Central memory CD8-positive, alpha-beta T cell (primary cell): ENCODE results near the gene ATG14.
"Not testable (repeated sequence)": the region's sequence is repeated elsewhere in the genome, so short reads cannot be mapped to it uniquely, and the experiment has no call there.

ENCODE experiments used
- ATAC-seq: fragments of 150-1000 bp; cut with Tn5 transposase; replicated peaks from 2 replicates; pipeline ENCODE4 v1.10.0; 2022; ENCODE audit warnings: mild to moderate bottlenecking, moderate FRiP score, moderate number of reproducible peaks; ENCODE audit not compliant: poor library complexity, severe bottlenecking; ENCODE audit errors: extremely low read depth
- DNase-seq, 2 donors: peaks; one replicate each; pipeline ENCODE4 v3.0.0; 2021; ENCODE audit warnings: low spot score in 2 of 2
- H3K27ac Mint-ChIP-seq: one replicate; pipeline ENCODE4 v1.8.0; 2022; ENCODE audit warnings: low read depth, mild to moderate bottlenecking, moderate library complexity, mixed read lengths
- H3K27me3 Mint-ChIP-seq: one replicate; pipeline ENCODE4 v1.8.0; 2022; ENCODE audit warnings: mixed read lengths
- H3K36me3 Mint-ChIP-seq: one replicate; pipeline ENCODE4 v1.8.0; 2022; ENCODE audit warnings: mild to moderate bottlenecking, moderate library complexity, mixed read lengths; ENCODE audit not compliant: insufficient read depth
- H3K4me1 Mint-ChIP-seq: one replicate; pipeline ENCODE4 v1.8.0; 2022; ENCODE audit warnings: mixed read lengths
- H3K4me3 Mint-ChIP-seq: one replicate; pipeline ENCODE4 v1.8.0; 2022; ENCODE audit warnings: mild to moderate bottlenecking, moderate library complexity, mixed read lengths
- H3K9me3 Mint-ChIP-seq: one replicate; pipeline ENCODE4 v1.8.0; 2022; ENCODE audit warnings: mixed read lengths

ATG14 gene

GRCh38 chr14:55353686-55354467 is 57.8 kb downstream of the ATG14 start:
- Mint-ChIP-seq H3K9me3 (no peaks in the 10 kb centered on the region), H3K4me3 (peak overlapping the region; percentile 4), H3K27ac (peak overlapping the region; percentile 74), H3K36me3 (peaks cover 4% of the 10 kb centered on the region), H3K4me1 (peaks cover 20% of the 10 kb centered on the region), H3K27me3 (no peaks in the 10 kb centered on the region)
- peak; percentile 47 for ATAC-seq
- DNase-seq: no peak

- H3K36me3 Mint-ChIP-seq: peaks cover 4% of the 10 kb centered on the region
- H3K4me1 Mint-ChIP-seq: peaks cover 34% of the 10 kb centered on the region
- no peak for ATAC-seq
- no peaks in the 10 kb centered on the region for H3K27me3 Mint-ChIP-seq
- H3K27ac Mint-ChIP-seq: no peak overlapping the region
- no peak for DNase-seq
- H3K9me3 Mint-ChIP-seq: no peaks in the 10 kb centered on the region
- no peak overlapping the region for H3K4me3 Mint-ChIP-seq
Measured at GRCh38 chr14:55352201-55352600, 59.4 kb downstream of the ATG14 start.

GRCh38 chr14:55351111-55351510 is 60.5 kb downstream of the ATG14 start:
- H3K27me3 Mint-ChIP-seq: no peaks in the 10 kb centered on the region

DNA sequence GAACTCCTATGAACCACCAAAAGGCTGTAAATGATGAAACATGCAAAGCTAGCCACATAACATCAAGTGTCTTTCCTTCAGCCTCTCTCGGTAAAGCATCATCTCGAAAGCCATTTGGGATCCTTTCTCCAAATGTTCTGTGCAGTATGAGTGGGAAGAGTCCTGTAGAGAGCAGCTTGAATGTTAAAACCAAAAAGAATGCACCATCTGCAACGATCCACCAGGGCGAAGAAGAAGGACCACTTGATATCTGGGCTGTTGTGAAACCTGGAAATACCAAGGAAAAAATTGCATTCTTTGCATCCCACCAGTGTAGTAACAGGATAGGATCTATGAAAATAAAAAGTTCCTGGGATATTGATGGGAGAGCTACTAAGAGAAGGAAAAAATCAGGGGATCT is 61.2 kb downstream of the ATG14 start:
- no peaks in the 10 kb centered on the region for H3K9me3 Mint-ChIP-seq
- ATAC-seq (no peak), DNase-seq (no peak)
- H3K36me3 Mint-ChIP-seq: peaks cover 4% of the 10 kb centered on the region
- peaks cover 48% of the 10 kb centered on the region for H3K4me1 Mint-ChIP-seq
- peak overlapping the region; percentile 11 for H3K27ac Mint-ChIP-seq
- H3K27me3 Mint-ChIP-seq: no peaks in the 10 kb centered on the region
- H3K4me3 Mint-ChIP-seq: no peak overlapping the region

More at GRCh38 chr14:55351111-55351510, 60.5 kb downstream of the ATG14 start:
- H3K4me1 Mint-ChIP-seq: peaks cover 43% of the 10 kb centered on the region
- no peak for DNase-seq
- H3K27ac Mint-ChIP-seq: peak overlapping the region; percentile 11
- H3K4me3 Mint-ChIP-seq: no peak overlapping the region
- H3K9me3 Mint-ChIP-seq: no peaks in the 10 kb centered on the region
- peaks cover 4% of the 10 kb centered on the region for H3K36me3 Mint-ChIP-seq
- ATAC-seq: no peak

GRCh38 chr14:55349565-55349964 is 62.1 kb downstream of the ATG14 start:
- H3K27me3 Mint-ChIP-seq: no peaks in the 10 kb centered on the region
- peaks cover 52% of the 10 kb centered on the region for H3K4me1 Mint-ChIP-seq
- no peaks in the 10 kb centered on the region for H3K9me3 Mint-ChIP-seq
- peaks cover 4% of the 10 kb centered on the region for H3K36me3 Mint-ChIP-seq
- no peak overlapping the region for H3K27ac Mint-ChIP-seq
- H3K4me3 Mint-ChIP-seq: no peak overlapping the region
- DNase-seq (no peak), ATAC-seq (no peak)

DNA sequence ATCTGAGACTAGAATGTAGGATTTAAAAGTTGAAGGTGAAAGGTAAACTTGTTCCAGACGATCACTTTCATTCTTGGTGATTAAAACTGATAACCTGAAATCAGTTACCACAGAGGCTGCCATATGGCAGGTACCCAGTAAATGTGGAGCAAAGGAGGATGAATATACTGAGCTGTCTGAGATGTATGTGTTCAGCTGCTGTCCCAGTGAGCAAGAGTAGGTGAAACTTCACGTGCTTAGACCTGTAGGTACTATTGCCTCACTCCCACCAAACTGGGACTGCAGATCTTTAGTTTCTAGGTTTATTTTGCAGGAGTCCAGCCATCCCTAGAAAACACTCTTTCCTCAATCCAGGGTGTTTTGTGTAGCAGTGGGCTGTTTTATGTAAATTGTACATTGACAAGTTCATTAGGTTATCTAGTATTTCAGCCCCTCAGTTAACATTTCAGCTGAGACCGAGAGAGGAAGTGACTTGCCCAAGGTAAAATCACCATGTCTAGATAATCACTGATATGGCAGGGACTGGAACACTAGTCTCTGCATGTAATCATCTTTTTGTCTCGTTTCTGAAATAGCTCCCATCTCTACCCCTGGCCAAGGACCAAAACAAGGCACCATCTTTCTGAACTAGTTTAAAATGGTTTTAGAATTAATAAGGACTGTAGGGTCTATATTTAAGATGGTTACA is 62.7 kb downstream of the ATG14 start:
- Mint-ChIP-seq H3K4me3 (no peak overlapping the region), H3K36me3 (peaks cover 4% of the 10 kb centered on the region), H3K27ac (no peak overlapping the region), H3K27me3 (no peaks in the 10 kb centered on the region), H3K9me3 (no peaks in the 10 kb centered on the region), H3K4me1 (peaks cover 52% of the 10 kb centered on the region)
- DNase-seq (no peak), ATAC-seq (no peak)

- no peaks in the 10 kb centered on the region for H3K27me3 Mint-ChIP-seq
- H3K27ac Mint-ChIP-seq: no peak overlapping the region
- no peak for ATAC-seq
- H3K36me3 Mint-ChIP-seq: peaks cover 8% of the 10 kb centered on the region
- DNase-seq: no peak
- H3K4me1 Mint-ChIP-seq: peaks cover 48% of the 10 kb centered on the region
- no peaks in the 10 kb centered on the region for H3K9me3 Mint-ChIP-seq
- H3K4me3 Mint-ChIP-seq: no peak overlapping the region
Measured at GRCh38 chr14:55347748-55348147, 63.9 kb downstream of the ATG14 start.

DNA sequence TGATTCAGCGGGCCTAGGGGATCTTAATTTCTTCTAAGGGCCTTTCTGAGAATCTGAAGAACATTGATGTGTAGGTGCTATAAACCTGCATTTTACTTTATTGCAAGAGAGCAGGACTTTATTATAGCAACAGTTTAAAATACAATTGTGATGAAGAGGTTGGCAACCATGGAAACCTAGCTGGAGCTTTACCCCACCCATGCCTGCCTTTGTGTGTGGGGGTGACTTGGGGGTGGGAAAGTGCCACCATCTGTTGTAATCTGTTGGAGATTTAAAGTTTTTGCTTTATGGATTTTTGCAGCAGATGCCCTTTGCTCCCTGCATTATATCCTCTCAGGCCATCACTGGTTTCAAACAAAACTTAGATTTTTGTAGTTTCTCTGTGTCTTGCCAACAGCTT is 64.6 kb downstream of the ATG14 start:
- H3K27me3 Mint-ChIP-seq: no peaks in the 10 kb centered on the region
- peaks cover 48% of the 10 kb centered on the region for H3K4me1 Mint-ChIP-seq
- no peak for ATAC-seq
- peaks cover 8% of the 10 kb centered on the region for H3K36me3 Mint-ChIP-seq
- H3K9me3 Mint-ChIP-seq: no peaks in the 10 kb centered on the region
- no peak overlapping the region for H3K27ac Mint-ChIP-seq
- no peak overlapping the region for H3K4me3 Mint-ChIP-seq
- no peak for DNase-seq

- ATAC-seq, DNase-seq, H3K27me3 Mint-ChIP-seq, H3K36me3 Mint-ChIP-seq, H3K9me3 Mint-ChIP-seq, H3K4me3 Mint-ChIP-seq, H3K27ac Mint-ChIP-seq: not testable (repeated sequence)
- peaks cover 65% of the 10 kb centered on the region for H3K4me1 Mint-ChIP-seq
Measured at GRCh38 chr14:55344582-55345163, 67.0 kb downstream of the ATG14 start.

DNA sequence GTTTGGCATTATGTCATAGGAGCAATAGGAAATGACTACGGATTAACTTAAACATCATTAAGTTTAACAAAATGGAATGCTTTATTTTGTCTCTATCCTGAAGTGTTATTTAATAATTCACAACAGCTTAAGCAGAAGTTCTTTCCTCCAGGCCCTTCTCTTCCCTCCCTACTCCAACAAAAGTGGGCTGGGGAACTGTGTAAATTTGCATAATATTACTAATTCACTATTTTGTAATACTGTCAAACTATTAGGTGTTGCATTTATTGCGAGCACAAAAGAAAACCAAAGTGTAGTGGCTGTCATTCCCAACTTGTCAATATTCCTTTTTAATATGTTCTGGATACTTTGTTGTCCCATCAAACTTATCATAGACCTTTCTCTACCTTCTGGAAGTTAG is 69.8 kb downstream of the ATG14 start:
- ATAC-seq (no peak), DNase-seq (no peak)
- no peaks in the 10 kb centered on the region for H3K9me3 Mint-ChIP-seq
- no peak overlapping the region for H3K4me3 Mint-ChIP-seq
- H3K36me3 Mint-ChIP-seq: peaks cover 7% of the 10 kb centered on the region
- H3K27me3 Mint-ChIP-seq: no peaks in the 10 kb centered on the region
- H3K27ac Mint-ChIP-seq: no peak overlapping the region
- peaks cover 56% of the 10 kb centered on the region for H3K4me1 Mint-ChIP-seq

DNA sequence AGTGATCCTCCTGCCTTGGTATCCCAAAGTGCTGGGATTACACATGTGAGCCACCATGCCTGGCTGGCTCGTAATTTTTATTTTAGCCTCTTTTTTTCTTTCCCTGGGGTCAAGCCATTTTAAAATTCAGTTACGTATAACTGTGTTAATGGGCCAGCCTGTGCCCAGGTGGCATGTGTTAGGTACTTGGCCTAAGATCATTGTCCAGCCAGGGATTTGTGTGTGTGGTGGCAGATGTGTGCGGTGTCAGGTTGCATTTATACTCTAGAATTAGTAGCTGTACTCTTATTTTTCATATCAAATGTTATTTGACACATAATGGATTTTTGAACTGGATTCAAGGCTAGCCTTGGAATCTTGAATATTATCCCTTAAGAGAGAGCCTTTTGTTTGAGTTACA is 71.1 kb downstream of the ATG14 start:
- no peak for DNase-seq
- no peak overlapping the region for H3K27ac Mint-ChIP-seq
- H3K9me3 Mint-ChIP-seq: no peaks in the 10 kb centered on the region
- peaks cover 7% of the 10 kb centered on the region for H3K36me3 Mint-ChIP-seq
- H3K4me1 Mint-ChIP-seq: peaks cover 53% of the 10 kb centered on the region
- H3K4me3 Mint-ChIP-seq: no peak overlapping the region
- H3K27me3 Mint-ChIP-seq: no peaks in the 10 kb centered on the region
- ATAC-seq: no peak

DNA sequence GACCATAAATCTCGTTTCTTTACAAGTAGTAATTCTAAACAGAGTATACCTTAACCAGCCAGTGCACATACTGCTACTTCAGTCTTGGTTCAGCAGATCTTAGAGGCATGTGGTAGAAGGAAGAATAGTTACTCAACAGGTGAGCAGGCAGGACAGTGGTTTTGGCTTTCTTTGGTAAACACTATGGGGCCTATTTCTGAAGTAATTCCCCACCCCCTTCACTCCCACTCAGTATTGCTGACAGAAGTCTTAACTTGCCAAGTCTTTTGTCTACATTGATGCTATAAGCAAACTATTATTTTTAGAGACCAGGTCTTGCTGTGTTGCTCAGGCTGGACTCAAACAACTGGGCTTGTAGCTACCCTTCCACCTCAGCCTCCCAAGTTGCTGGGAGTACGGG is 71.9 kb downstream of the ATG14 start:
- ATAC-seq (no peak), DNase-seq (no peak)
- H3K36me3 Mint-ChIP-seq: peaks cover 7% of the 10 kb centered on the region
- peaks cover 54% of the 10 kb centered on the region for H3K4me1 Mint-ChIP-seq
- no peak overlapping the region for H3K4me3 Mint-ChIP-seq
- H3K27me3 Mint-ChIP-seq: no peaks in the 10 kb centered on the region
- H3K9me3 Mint-ChIP-seq: no peaks in the 10 kb centered on the region
- no peak overlapping the region for H3K27ac Mint-ChIP-seq

- ATAC-seq (no peak), DNase-seq (no peak)
- H3K27me3 Mint-ChIP-seq: no peaks in the 10 kb centered on the region
- no peaks in the 10 kb centered on the region for H3K9me3 Mint-ChIP-seq
- H3K4me3 Mint-ChIP-seq: peak overlapping the region; percentile 54
- H3K36me3 Mint-ChIP-seq: peaks cover 6% of the 10 kb centered on the region
- peak overlapping the region; percentile 94 for H3K27ac Mint-ChIP-seq
- H3K4me1 Mint-ChIP-seq: peaks cover 73% of the 10 kb centered on the region
Measured at GRCh38 chr14:55336691-55337090, 74.9 kb downstream of the ATG14 start.
